Measurements from ENCODE around the gene ELMO2.
A peak's percentile ranks its signal among the peaks of the same experiment; 100 is the strongest.
"Not testable (repeated sequence)": the region's sequence is repeated elsewhere in the genome, so short reads cannot be mapped to it uniquely, and the experiment has no call there.

The ELMO2 gene

DNA sequence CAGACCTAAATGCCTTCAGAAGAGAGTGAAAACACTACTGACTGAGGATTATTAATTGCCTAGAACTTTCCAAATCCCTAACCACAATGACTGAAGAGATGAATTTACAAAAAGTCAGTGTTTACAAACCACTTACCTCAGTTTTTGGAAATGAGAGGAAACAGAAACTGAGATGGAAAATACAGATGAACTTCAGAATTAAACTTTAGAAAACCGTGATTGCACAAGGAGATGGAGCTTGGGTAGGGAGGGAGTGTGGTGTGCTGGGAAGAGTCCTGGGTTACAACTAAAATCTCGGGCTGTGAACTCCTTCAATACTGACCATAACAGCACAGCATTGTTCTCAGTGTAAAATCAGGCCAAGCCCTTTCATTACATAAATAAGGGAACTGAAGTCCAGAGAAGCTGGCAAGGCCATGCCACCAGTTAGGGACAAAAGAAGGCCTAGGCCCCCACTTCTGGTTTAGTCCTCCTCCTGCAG, 4.0 kb downstream of the ELMO2 start:
- no peak for DNase-seq

GRCh38 chr20:46401478-46401860, 4.9 kb downstream of the ELMO2 start:
- no peak for DNase-seq

DNA sequence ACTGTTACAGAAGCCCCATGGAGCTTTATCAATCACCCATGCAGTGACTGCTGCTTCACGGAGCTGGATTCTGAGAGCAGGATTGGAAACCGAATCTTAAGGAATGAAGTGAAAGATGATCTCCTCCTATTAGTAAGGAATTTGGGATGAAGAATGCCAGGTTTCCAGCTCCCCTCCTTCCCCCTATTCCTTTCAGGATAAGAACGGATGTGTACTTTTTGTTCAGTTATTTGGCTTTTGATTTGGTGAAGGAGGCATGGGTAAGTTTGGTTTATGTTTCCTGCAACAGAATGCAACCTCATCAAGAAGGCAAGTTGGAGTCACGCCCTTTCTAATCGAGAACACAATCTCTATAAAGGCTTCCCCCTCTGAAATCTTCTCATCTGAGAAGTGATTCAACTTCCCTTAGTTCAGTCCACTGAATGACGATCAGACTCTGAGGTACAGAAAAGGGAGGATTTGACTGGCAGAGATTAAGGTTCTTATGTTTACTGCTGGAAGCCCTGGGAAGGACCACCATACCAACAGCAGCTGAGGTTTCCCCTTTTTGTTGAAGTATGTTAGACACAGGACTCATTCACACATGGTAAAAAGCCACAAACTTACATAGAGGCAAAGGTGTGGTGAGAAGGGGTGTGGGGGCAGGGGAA, 5.5 kb downstream of the ELMO2 start:
- no peak for DNase-seq

GRCh38 chr20:46400253-46400652, 6.2 kb downstream of the ELMO2 start:
- no peak for DNase-seq

DNA sequence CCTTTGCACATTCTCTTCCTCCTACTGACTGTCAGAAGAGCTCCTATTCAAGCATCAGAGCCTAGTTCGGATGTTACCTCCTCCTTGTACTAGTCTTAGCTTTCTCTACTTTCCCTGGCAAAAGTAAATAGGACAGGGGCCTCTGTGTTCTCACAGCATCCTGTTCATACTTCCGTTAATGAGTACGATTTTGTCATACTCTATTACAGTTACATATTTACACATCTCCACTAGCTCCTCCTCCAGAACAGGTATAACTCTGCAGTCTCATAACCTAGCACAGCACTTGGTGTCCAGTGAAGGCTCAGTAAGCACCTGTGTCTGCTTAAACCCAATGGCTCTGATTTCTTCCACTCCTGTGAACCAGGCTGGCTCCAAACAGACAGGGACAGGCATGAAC, 7.0 kb downstream of the ELMO2 start:
- no peak for DNase-seq

DNA sequence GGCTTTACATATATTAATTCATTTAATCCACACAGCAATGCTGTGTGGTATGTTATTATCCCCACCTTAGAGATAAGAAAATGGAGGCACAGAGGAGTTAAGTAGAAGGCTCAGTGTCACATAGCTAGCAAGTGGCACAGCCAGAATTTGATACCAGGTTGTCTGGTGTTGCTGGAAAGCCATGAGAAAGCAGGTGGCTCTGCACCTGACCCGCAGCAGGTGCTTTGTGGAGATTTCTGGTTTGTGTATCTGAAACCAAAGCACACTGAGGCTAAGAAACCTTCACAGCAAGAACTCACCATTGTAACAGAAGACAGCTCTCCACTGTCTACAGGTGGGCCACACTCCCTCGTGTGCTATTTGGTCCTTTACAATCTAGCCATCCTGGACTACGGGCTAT, 7.5 kb downstream of the ELMO2 start:
- DNase-seq: no peak

DNA sequence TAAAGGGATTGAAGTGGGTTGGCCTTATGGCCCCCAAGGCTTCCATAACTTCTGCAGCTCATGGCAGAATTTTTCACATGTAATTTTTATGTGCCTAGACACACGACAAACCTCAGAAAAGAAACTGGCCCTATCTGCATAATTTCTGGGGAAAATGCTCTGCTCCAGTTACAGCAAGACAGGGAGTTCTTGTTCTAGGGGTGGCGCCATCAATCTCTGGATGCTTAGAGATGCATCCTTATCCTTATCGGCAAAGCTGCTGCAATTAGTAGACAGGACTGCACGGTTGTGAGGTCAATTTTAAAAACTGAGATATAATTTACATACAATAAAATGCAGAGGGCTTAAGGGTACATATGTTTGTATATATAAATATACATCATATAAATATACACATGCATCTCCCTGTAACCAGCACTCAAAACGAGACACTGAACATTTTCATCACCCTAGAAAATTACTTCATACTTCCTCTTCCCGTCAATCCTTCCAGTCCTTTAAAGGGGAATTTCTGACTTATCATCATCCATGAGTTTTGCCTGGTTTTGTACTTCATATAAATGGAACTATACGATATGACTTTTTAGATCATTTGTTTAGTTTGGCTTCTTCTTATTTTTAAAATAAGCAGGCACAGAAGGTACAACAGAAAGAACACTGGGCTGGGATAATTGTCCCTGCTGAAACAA, 10.2 kb downstream of the ELMO2 start:
- DNase-seq: no peak

DNA sequence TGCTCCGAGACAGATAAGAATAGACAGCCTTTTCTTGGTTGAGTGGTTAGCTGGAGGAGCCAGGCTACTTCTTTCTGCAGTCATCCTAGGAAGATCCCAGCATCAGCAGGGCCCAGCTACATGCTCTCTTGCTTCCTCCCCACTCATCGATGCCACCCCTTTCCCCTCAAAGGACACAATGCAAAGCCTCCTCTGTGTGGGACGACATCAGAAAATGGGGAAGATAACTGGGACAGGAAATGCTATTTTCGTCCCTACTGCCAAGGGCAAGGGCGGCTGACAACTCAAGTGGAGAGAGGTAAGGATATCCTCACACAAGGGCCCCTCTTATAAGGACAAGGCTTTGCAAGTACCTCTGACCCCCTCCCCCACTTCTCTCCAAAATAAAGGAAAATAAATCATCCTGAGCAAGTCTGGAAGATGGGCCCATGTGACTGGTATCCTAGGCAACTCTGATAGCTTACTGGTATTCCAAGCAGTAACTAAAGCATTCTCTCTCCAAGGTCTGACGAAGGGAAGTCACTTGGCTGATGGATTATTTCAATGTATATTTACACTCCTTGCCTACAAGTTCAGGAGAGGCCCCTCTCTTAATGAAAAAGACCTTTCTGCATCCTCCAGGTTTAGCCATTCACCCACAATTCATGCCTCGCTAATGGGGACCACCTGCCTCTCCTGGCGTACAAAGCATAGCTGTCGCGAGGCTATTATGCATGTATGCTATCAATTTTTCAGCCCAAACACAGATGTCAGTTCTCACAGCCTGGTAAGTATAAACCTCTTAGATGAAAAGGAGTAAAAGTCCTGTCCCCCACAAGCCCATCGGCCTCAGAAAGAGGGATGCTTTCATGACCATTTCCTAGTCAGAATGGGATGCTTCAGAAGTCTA, 11.3 kb downstream of the ELMO2 start:
- no peak for DNase-seq

DNA sequence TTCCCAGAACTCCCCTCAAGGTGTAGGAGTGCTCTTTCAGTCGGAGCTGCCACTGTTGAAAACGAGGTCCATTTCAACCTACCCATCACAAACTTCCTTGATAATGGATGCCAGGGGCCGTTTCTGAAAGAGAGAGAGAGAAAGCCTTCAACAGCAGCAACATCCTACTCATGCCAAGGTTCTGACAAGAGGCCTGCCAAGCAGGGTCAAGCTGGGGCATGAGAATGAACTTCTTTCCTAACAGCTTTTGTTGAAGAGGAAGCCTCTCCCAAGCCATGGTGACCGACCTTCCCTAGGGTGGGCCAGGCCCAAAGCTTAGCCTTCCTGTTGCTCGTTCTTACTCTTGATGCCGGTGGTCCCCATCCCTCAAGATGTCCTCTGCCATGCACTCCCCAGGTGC, 12.4 kb downstream of the ELMO2 start:
- DNase-seq: no peak

DNA sequence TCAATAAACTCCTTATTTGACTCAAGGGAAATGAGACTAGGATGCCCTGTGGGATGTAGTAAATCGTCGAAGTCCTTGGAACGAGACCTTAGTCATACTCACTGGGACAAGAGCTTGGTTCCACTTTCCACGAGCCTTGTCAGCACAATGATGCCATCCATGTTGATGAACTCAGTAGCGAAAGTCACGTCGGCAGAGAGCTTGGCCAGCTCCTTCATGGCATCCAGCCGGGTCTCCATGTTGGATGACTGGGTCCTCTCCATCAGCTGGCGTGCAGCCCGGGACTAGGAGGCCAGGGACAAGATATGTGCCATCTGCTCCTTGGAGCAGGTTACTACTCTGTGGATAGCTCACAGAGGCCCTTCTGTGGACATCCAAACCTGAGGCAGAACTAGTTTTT, 17.5 kb downstream of the ELMO2 start:
- no peak for DNase-seq

DNA sequence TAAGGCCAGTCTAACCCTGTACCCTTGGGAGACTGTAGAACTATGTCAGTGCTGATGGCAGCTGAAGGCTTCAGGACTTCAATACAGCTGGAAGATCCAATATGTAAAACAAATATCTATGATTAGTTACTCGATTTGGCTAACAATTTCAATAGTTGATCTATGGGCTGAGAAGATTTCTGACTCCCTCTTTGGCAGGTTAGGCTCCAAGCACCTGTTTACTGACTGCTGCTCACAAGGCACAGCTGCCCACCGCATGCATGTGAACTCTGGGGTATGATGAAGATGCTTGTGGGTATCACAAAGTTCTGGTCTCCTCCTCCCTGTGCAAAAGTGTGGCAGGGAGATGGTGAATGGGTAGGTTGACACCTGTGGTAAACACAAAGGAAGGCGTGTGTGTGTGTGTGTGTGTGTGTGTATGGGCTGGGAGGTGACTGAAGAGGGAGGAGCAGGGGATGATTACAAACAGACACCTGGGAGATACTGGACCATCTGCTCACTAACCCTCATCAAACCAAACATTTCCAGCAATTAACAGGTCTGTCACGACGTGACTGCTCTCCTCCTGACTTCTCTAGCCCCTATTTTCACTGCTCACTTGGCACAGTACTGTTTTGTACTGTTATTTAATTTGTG, 18.1 kb downstream of the ELMO2 start:
- no peak for DNase-seq

GRCh38 chr20:46387054-46387453, 19.4 kb downstream of the ELMO2 start:
- DNase-seq: not testable (repeated sequence)

GRCh38 chr20:46378412-46379009, 27.9 kb downstream of the ELMO2 start:
- DNase-seq: no peak

- no peak for DNase-seq
These were observed 28.9 kb downstream of the ELMO2 start for GRCh38 chr20:46377518-46377917.

GRCh38 chr20:46376196-46376785, 30.1 kb downstream of the ELMO2 start:
- no peak for DNase-seq

- no peak for DNase-seq
These were observed 30.6 kb downstream of the ELMO2 start for GRCh38 chr20:46375771-46376170.

DNA sequence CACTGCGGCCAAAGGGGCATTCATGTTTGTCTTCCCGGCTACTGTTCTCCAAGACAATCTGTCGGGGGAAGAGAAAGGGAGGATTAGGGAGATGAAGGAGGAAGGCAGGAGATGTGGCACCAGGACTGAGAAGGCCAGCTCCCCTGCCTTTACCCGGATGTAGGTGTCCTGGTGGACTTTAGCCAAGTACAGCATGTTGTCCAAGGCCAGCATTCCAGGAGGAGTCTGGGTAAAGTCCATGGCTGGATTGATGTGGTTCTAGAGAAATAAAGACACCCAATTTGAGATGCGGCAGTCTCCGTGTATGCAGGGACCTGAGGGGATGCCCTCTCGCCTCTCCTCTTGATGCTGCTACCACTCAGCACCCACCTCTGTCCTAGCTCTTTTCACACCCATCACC, 32.0 kb downstream of the ELMO2 start:
- no peak for DNase-seq

GRCh38 chr20:46371656-46372055, 34.8 kb downstream of the ELMO2 start:
- no peak for DNase-seq

GRCh38 chr20:46368902-46369268, 37.5 kb downstream of the ELMO2 start:
- no peak for DNase-seq

DNA sequence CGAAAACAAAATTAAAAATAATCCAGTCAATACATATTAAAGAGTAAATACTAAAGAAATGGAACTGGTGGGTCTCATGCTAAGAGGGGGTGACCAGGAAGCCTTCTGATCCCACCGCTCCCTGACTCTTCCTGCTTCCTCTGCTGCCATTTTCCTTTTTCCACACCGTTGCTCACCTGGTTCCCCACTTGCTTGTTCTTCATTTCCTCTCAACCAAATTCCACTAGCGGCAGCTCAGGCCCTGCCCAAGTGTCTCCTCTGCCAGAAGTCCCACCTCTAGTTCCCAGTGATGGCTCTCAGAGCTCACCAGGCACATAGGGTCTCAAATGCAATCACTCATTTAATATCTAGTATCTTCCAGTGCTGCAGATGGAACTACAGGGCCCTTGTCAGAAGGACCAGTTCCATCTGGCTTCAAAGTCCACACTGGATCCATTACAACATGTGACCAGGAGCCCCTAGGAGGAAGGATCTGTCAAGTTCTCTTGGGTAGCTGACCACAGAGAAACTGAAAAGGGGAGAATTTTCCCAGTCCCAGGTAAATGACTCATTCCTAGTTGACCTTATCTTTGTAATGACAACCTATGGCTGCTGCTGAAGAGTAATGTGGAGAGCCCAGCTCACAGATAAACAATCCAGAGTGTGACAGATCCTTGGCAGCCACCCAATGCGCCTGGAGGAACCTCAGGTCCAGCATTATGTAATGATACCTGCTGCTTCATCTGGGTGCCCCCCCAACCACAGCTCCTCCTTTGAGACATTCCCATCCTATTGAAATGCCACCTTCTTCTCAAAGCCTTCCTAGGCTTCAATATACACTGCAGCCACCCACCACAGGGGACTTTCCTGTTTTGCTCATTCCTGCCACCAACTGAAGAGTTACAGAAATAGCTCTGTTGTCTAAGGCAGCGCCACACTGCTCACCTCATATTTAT, 38.2 kb downstream of the ELMO2 start:
- peak; percentile 12 for DNase-seq

GRCh38 chr20:46367234-46367633, 39.2 kb downstream of the ELMO2 start:
- DNase-seq: no peak
